Measurements from ENCODE around the gene LSMEM2. TPM values are rescaled to one million over a fixed set of nuclear protein-coding genes. Genes with fewer than 3 reads are reported as not detected.

The LSMEM2 gene
- total and polyA plus RNA-seq, 9 of the 15 experiments (the other 6 are each of a cell fraction or from before 2014, with no cell fraction given), result not detected

DNA sequence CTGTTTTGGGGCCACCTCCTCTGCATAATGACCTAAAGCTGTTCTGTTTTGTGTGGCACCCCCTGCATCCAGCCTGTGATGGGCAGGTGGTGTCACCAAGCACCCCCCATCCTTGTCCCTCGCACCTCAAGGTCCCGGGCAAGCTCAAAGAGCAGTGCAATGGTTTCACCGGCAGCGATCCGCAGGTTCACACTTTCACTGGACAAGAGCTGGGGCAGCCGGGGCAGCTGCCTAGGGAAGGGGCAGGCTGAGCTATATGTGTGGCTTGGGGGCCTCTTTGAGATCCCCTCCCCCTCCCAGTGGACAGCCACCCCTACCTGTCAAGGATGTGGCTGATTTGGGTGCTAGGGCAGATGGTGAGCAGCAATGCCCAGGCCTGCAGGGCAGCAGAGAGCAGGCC lies 10.2 kb downstream of the LSMEM2 start (continued):
- no peak for TF ChIP-seq GABPB2 (CRISPR knock-in tag; conservative IDR thresholded peaks at IDR 0.05)
- TF ChIP-seq BCOR (IDR thresholded peaks at IDR 0.05), result no peak
- TF ChIP-seq ZNF12 (CRISPR knock-in tag; IDR thresholded peaks at IDR 0.05), result no peak
- no peak for TF ChIP-seq ZNF830 (CRISPR knock-in tag; IDR thresholded peaks at IDR 0.05)

DNA sequence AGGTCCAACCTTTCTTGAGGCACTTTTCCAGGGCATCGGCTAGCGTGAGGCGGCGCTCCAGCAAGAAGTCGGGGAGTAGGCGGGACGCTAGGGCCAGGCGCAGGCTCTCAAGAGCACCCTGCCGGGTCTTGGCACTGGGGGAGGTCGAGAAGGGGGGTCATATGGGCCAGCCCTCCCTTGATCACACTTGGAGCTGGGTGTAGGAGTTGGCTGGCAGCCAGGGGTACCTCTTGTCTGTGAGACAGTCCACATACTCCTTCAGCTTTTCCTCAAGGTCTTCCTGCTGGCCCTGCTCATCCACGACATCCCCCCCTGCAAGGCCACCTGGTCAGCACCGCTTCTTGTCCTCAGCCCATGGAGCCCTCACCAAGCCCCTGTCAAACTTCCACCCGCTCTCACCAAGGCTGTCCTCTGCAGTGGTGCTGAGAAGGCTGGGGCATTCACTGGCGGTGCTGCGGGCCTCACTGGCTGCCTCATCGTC lies 11.3 kb downstream of the LSMEM2 start:
- in situ Hi-C loops (cut with MboI) (no loop called here), intact Hi-C loops (cut with micrococcal nuclease) (no loop called here)
- H3K27me3 ChIP-seq (ENCODE audit: control insufficient read depth in 2 of 2, insufficient read depth in 2 of 2, low read length in 2 of 2), result no peaks in the 10 kb centered on the region
- no peak for ATAC-seq
- H3K36me3 ChIP-seq (ENCODE audit: control insufficient read depth, insufficient read depth, low read length), result peaks cover 49% of the 10 kb centered on the region; the same call in 2 of the 3 replicates
- TF ChIP-seq NFIC (IDR thresholded peaks at IDR 0.05) (peak; percentile 50), RBFOX2 (IDR thresholded peaks at IDR 0.05; ENCODE audit: low read depth, low read length) (peak; percentile 44), NR3C1 (CRISPR knock-in tag; IDR thresholded peaks at IDR 0.05) (no peak), POLR2G (IDR thresholded peaks at IDR 0.05; ENCODE audit: low read depth, low read length) (peak; percentile 32; the same call in 1 of the 2 replicates)
- H2AFZ ChIP-seq (ENCODE audit: low read depth, low read length), result no peak overlapping the region
- H4K20me1 ChIP-seq (replicated peaks; ENCODE audit: control insufficient read depth, insufficient read depth, low read length), result no peaks in the 10 kb centered on the region
- 92% methylated on average over 6 of the region's 16 CpGs for WGBS (ENCODE audit: insufficient coverage, low coverage, missing lambda C conversion rate)
- H3K27ac ChIP-seq (ENCODE audit: extremely low read depth, low read depth, low read length), result no peak overlapping the region
- H3K4me1 ChIP-seq (replicated peaks in 1 of 2; ENCODE audit: control insufficient read depth in 2 of 2, insufficient read depth in 2 of 2, low read length in 2 of 2), result peaks cover 8 to 62% of the 10 kb centered on the region in 2 experiments; a peak in 3 of 5 replicates
- no peak for FAIRE-seq
- CTCF ChIA-PET (ENCODE audit: low intra/inter-chr PET ratio), result no interaction called here
- H3K79me2 ChIP-seq (ENCODE audit: control insufficient read depth, insufficient read depth, low read length), result peaks cover 30% of the 10 kb centered on the region
- no TSS peak for BruUV-seq (replicated peaks)
- H3K9me3 ChIP-seq (replicated peaks; ENCODE audit: control insufficient read depth, insufficient read depth, low read depth, low read length), result no peaks in the 10 kb centered on the region
- peak overlapping the region in 1 of 2 experiments; percentile 81; a peak in 2 of 4 replicates for H3K9ac ChIP-seq (ENCODE audit: insufficient read depth in 1 of 2, low read depth in 2 of 2, low read length in 2 of 2)
- no peak overlapping the region; the same call in 1 of the 2 replicates for H3K4me3 ChIP-seq
- no peaks in the 10 kb centered on the region for H3K9me1 ChIP-seq (ENCODE audit: control insufficient read depth, insufficient read depth, low read length)
- DNase-seq (ENCODE audit: extremely low read depth in 1 of 4, low spot score in 3 of 4), result no peak
- H3K4me2 ChIP-seq (ENCODE audit: insufficient read depth, low read length), result no peak overlapping the region
- POLR2A ChIA-PET, result no interaction called here
